HepG2 (cell line): ENCODE results near the gene MOV10L1. TPM values are rescaled to one million over a fixed set of nuclear protein-coding genes. Genes with fewer than 3 reads are reported as not detected.

Experiments
- AHDC1 ChIP-seq: sonication (generic); formaldehyde crosslinking; IDR thresholded peaks from 2 replicates; pipeline ENCODE4 v1.5.1; 2020; ENCODE audit warnings: mild to moderate bottlenecking, missing genetic modification reagents, borderline replicate concordance
- ARID4A ChIP-seq: sonication (generic); formaldehyde crosslinking; IDR thresholded peaks from 2 replicates; pipeline ENCODE4 v1.5.0; 2020; ENCODE audit warnings: mild to moderate bottlenecking, missing genetic modification reagents, borderline replicate concordance
- HMG20B ChIP-seq: conservative IDR thresholded peaks from 2 replicates; pipeline ENCODE4 v1.6.1; 2016; ENCODE audit warnings: missing genetic modification reagents, missing compliant biosample characterization
- HNRNPLL ChIP-seq: fragments of 200-400 bp; formaldehyde crosslinking; IDR thresholded peaks from 2 replicates; pipeline ENCODE4 v1.6.1; 2017; ENCODE audit warnings: mild to moderate bottlenecking, low read depth, low read length; ENCODE audit not compliant: poor library complexity, severe bottlenecking
- MIXL1 ChIP-seq: IDR thresholded peaks from 2 replicates; pipeline ENCODE4 v1.6.1; 2016
- PAF1 ChIP-seq: IDR thresholded peaks from 2 replicates; pipeline ENCODE4 v1.6.1; 2016; ENCODE audit warnings: missing genetic modification reagents, missing compliant biosample characterization
- TRAFD1 ChIP-seq: sonication (generic); formaldehyde crosslinking; IDR thresholded peaks from 2 replicates; pipeline ENCODE4 v1.5.1; 2020; ENCODE audit warnings: missing genetic modification reagents, mild to moderate bottlenecking, borderline replicate concordance
- ZMYM4 ChIP-seq: sonication (generic); formaldehyde crosslinking; IDR thresholded peaks from 2 replicates; pipeline ENCODE4 v1.8.1; 2023; ENCODE audit warnings: mild to moderate bottlenecking, missing genetic modification reagents
- ZNF431 ChIP-seq: sonication (generic); formaldehyde crosslinking; IDR thresholded peaks from 2 replicates; pipeline ENCODE4 v1.9.0; 2022; ENCODE audit warnings: missing genetic modification reagents, low read depth, mild to moderate bottlenecking, borderline replicate concordance
- ZNF672 ChIP-seq: sonication (generic); formaldehyde crosslinking; IDR thresholded peaks from 2 replicates; pipeline ENCODE4 v1.8.1; 2022; ENCODE audit warnings: missing genetic modification reagents
- polyA plus RNA-seq, 8 experiments: library from polyadenylated mRNA; depleted of rRNA in 3 of 8; stranded (reverse) in 7 of 8; unstranded in 1 of 8; fragments of >200 nt; fragmentation: Illumina TruSeq in 4 of 8; extraction: Trizol in 4 of 8; gene quantifications; 2 replicates each; pipeline versions ENCODE4 v1.2.1 to v1.2.3, GENCODE V29; 2011 to 2016; ENCODE audit warnings: low read depth in 4 of 8, missing spikeins in 1 of 8, mixed read lengths in 1 of 8; ENCODE audit not compliant: insufficient read depth in 1 of 8
- total RNA-seq, 5 experiments: library from RNA; depleted of rRNA; stranded (reverse); fragments of >200 nt; fragmentation: Illumina TruSeq; extraction: Trizol; gene quantifications; 2 replicates each; pipeline ENCODE4 v1.2.3, GENCODE V29; 2016; ENCODE audit warnings: low read depth in 1 of 5
- TF ChIP-seq, protein P1 (sequence below): sonication (generic); formaldehyde crosslinking; IDR thresholded peaks from 2 replicates; pipeline ENCODE4 v1.5.0; 2020; ENCODE audit warnings: missing genetic modification reagents, mild to moderate bottlenecking, borderline replicate concordance
- TF ChIP-seq, protein P2 (sequence below): IDR thresholded peaks from 2 replicates; pipeline ENCODE4 v1.6.1; 2016
- TF ChIP-seq, protein P3 (sequence below): sonication (generic); formaldehyde crosslinking; IDR thresholded peaks from 2 replicates; pipeline ENCODE4 v1.4.0; 2020; ENCODE audit warnings: missing genetic modification reagents, borderline replicate concordance

The MOV10L1 gene
- total and polyA plus RNA-seq, 2 of the 13 experiments (the other 11 are each of a cell fraction or from before 2014, with no cell fraction given) = 0.11 to 0.12 TPM

DNA sequence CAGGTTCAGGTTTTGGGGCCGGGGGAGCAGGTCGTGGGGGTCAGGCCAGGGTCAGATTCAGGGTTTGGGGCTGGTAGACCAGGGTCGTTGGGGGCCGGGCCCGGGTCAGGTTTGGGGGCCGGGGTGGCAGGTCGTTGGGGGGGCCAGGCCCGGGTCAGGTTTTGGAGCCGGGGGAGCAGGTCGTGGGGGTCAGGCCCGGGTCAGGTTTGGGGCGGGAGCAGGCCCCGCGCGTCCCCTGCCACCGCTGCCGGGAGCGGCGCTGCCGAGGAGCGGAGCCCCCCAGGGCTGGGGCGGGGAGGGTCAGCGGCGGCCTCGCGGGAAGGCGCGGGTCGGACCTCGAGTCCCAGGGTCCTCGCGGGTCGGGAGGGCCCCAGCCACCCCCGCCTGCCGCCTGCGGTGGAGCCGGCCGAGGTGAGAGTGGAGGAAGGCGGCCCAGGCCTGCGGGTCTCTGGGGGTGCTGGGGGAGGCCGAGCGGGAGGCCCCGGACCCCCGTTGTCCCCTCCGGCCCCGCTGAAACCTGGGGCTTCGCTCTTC lies 96.4 kb downstream of the MOV10L1 start (continued):
- TF ChIP-seq AHDC1 (CRISPR knock-in tag) (no peak), ARID4A (peak; percentile 40; the same call in 1 of the 2 replicates), PAF1 (CRISPR knock-in tag) (no peak), ZNF431 (no peak), HNRNPLL (peak; percentile 10), TRAFD1 (CRISPR knock-in tag) (no peak), MIXL1 (no peak), ZNF672 (CRISPR knock-in tag) (no peak), ZMYM4 (CRISPR knock-in tag) (no peak), HMG20B (CRISPR knock-in tag) (no peak)
- TF ChIP-seq, protein P1, sequence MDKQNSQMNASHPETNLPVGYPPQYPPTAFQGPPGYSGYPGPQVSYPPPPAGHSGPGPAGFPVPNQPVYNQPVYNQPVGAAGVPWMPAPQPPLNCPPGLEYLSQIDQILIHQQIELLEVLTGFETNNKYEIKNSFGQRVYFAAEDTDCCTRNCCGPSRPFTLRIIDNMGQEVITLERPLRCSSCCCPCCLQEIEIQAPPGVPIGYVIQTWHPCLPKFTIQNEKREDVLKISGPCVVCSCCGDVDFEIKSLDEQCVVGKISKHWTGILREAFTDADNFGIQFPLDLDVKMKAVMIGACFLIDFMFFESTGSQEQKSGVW (CRISPR knock-in tag) = no peak
- TF ChIP-seq, protein P2, sequence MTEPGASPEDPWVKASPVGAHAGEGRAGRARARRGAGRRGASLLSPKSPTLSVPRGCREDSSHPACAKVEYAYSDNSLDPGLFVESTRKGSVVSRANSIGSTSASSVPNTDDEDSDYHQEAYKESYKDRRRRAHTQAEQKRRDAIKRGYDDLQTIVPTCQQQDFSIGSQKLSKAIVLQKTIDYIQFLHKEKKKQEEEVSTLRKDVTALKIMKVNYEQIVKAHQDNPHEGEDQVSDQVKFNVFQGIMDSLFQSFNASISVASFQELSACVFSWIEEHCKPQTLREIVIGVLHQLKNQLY (CRISPR knock-in tag) = no peak
- TF ChIP-seq, protein P3, sequence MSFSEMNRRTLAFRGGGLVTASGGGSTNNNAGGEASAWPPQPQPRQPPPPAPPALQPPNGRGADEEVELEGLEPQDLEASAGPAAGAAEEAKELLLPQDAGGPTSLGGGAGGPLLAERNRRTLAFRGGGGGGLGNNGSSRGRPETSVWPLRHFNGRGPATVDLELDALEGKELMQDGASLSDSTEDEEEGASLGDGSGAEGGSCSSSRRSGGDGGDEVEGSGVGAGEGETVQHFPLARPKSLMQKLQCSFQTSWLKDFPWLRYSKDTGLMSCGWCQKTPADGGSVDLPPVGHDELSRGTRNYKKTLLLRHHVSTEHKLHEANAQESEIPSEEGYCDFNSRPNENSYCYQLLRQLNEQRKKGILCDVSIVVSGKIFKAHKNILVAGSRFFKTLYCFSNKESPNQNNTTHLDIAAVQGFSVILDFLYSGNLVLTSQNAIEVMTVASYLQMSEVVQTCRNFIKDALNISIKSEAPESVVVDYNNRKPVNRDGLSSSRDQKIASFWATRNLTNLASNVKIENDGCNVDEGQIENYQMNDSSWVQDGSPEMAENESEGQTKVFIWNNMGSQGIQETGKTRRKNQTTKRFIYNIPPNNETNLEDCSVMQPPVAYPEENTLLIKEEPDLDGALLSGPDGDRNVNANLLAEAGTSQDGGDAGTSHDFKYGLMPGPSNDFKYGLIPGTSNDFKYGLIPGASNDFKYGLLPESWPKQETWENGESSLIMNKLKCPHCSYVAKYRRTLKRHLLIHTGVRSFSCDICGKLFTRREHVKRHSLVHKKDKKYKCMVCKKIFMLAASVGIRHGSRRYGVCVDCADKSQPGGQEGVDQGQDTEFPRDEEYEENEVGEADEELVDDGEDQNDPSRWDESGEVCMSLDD (CRISPR knock-in tag) = no peak
